Spleen (tissue), 7 donors: ENCODE data around the gene TSPAN18.

ENCODE experiments used
- POLR2A ChIP-seq, 3 donors: fragments of 450-650 bp; IDR thresholded peaks; one replicate each; pipeline ENCODE4 v1.5.1; 2017; ENCODE audit warnings: antibody characterized with exemption in 3 of 3, mild to moderate bottlenecking in 1 of 3
- POLR2AphosphoS5 ChIP-seq, 3 donors: sonication (generic); formaldehyde crosslinking; IDR thresholded peaks; one replicate each; pipeline ENCODE4 v1.5.1; 2017; ENCODE audit warnings: antibody characterized with exemption in 3 of 3
- TF ChIP-seq, protein P1 (sequence below), 11 experiments: fragments of 200-600 bp in 7 of 11; fragments of 450-650 bp in 4 of 11; sonication (generic) in 4 of 11; IDR thresholded peaks in 8 of 11; conservative IDR thresholded peaks in 3 of 11; 1 replicate in 7 of 11; 2 replicates in 4 of 11; pipeline versions ENCODE4 v1.4.0 to v1.8.0; 2016 to 2021; ENCODE audit warnings: antibody characterized with exemption in 11 of 11, inconsistent platforms in 4 of 11, mild to moderate bottlenecking in 1 of 11
- donor health status: DM: no; HTN: no; CAD: no; lungs with moderate emphysema.
- donor health status: DM: no; HTN: no; CAD: no.
- donor health status: DM: no; HTN: no; CAD: no.

DNA sequence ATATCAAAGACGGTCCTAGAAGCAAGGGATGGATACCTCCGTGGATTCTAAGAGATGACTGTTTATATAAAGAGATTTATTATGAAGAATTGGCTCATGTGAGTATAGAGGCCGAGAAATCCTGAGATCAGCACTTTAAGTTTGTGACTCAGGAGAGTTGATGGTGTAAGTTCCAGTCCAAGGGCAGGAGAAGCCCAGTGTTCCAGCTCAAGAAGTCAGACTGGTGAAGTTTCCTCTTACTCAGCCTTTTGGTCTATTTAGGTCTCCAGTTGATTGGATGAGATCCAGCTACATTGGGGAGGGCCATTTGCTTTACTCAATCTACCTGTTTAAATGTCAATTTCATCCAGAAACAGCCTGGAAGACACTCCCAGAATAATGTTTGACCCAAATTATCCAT lies 45.1 kb downstream of the TSPAN18 start:
- TF ChIP-seq, protein P1, sequence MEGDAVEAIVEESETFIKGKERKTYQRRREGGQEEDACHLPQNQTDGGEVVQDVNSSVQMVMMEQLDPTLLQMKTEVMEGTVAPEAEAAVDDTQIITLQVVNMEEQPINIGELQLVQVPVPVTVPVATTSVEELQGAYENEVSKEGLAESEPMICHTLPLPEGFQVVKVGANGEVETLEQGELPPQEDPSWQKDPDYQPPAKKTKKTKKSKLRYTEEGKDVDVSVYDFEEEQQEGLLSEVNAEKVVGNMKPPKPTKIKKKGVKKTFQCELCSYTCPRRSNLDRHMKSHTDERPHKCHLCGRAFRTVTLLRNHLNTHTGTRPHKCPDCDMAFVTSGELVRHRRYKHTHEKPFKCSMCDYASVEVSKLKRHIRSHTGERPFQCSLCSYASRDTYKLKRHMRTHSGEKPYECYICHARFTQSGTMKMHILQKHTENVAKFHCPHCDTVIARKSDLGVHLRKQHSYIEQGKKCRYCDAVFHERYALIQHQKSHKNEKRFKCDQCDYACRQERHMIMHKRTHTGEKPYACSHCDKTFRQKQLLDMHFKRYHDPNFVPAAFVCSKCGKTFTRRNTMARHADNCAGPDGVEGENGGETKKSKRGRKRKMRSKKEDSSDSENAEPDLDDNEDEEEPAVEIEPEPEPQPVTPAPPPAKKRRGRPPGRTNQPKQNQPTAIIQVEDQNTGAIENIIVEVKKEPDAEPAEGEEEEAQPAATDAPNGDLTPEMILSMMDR (IDR thresholded peaks at IDR 0.05 in 8 of 11, conservative IDR thresholded peaks at IDR 0.05 in 3 of 11): no peak
- TF ChIP-seq POLR2A (IDR thresholded peaks at IDR 0.05) (no peak), POLR2AphosphoS5 (IDR thresholded peaks at IDR 0.05) (no peak)
